ENCODE results near the gene MRGPRD.
A peak's percentile ranks its signal among the peaks of the same experiment; 100 is the strongest.

The MRGPRD gene
- total RNA-seq, result 0 to 0.04 (median 0) reads per million in 3 experiments

GRCh38 chr11:68980776-68981065, at the start of gene MRGPRD:
Gene MRGPRD, minus strand, starts transcription at chr11:68980986. Its CDS starts 0 bp downstream, at chr11:68980986.
- DNase-seq, result no peak

GRCh38 chr11:69030301-69030700, 49.5 kb upstream of the MRGPRD start:
- no peak for DNase-seq

GRCh38 chr11:69027704-69028372, 47.1 kb upstream of the MRGPRD start:
- no peak for DNase-seq

GRCh38 chr11:69024509-69024908, 43.7 kb upstream of the MRGPRD start:
- no peak for DNase-seq

- no peak for DNase-seq
Measured at GRCh38 chr11:69022260-69022659, 41.5 kb upstream of the MRGPRD start.

- DNase-seq, result no peak
Measured at GRCh38 chr11:69018924-69019323, 38.1 kb upstream of the MRGPRD start.

- DNase-seq, result no peak
Measured at GRCh38 chr11:69017951-69018350, 37.2 kb upstream of the MRGPRD start.

GRCh38 chr11:69014898-69015549, 34.2 kb upstream of the MRGPRD start:
- DNase-seq, result no peak

- no peak for DNase-seq
Measured at GRCh38 chr11:69014084-69014851, 33.5 kb upstream of the MRGPRD start.

GRCh38 chr11:69013009-69013951, 32.5 kb upstream of the MRGPRD start, which contains the start of gene MRGPRF:
Gene MRGPRF, minus strand, starts transcription at chr11:69013246. Its CDS starts 3,345 bp downstream, at chr11:69009901.
- DNase-seq, result no peak

GRCh38 chr11:69012092-69013008, 31.6 kb upstream of the MRGPRD start:
- no peak for DNase-seq

GRCh38 chr11:69011624-69012091, 30.9 kb upstream of the MRGPRD start:
- no peak for DNase-seq

- DNase-seq, result peak; percentile 19
Measured at GRCh38 chr11:69010964-69011623, 30.3 kb upstream of the MRGPRD start.

GRCh38 chr11:69010361-69010891, 29.6 kb upstream of the MRGPRD start:
- DNase-seq, result no peak

- no peak for DNase-seq
Measured at GRCh38 chr11:69009441-69010211, 28.8 kb upstream of the MRGPRD start.

- no peak for DNase-seq
Measured at GRCh38 chr11:69008737-69009440, 28.1 kb upstream of the MRGPRD start.

GRCh38 chr11:69007975-69008381, 27.2 kb upstream of the MRGPRD start:
- no peak for DNase-seq

- no peak for DNase-seq
Measured at GRCh38 chr11:69006816-69007215, 26.0 kb upstream of the MRGPRD start.

Data from central memory CD4-positive, alpha-beta T cell (primary cell).